K562 (cell line): ENCODE data around the gene ACTR1B.

Experiments
- CTCF ChIP-seq, 3 experiments: IDR thresholded peaks in 2 of 3; conservative IDR thresholded peaks in 1 of 3; 2 replicates each; pipeline ENCODE4 v1.5.1; 2011 to 2012; ENCODE audit warnings: low read length in 3 of 3, mild to moderate bottlenecking in 3 of 3, control low read depth in 2 of 3, improper control_type of control experiment in 1 of 3, inconsistent platforms in 1 of 3, low read depth in 1 of 3, mixed read lengths in 1 of 3, moderate library complexity in 1 of 3; ENCODE audit not compliant: insufficient read depth in 2 of 3
- HMG20A ChIP-seq: fragments of 450-650 bp; formaldehyde crosslinking; conservative IDR thresholded peaks from 2 replicates; pipeline ENCODE4 v1.4.0; 2020; ENCODE audit warnings: mild to moderate bottlenecking, mixed read lengths
- ZNF79 ChIP-seq: fragments of 250-450 bp; sonication (Bioruptor Pico); IDR thresholded peaks from 2 replicates; pipeline ENCODE4 v1.4.0; 2020; ENCODE audit warnings: low read depth, mild to moderate bottlenecking, moderate library complexity

- no peak for TF ChIP-seq ZNF79
- TF ChIP-seq CTCF (IDR thresholded peaks at IDR 0.05 in 2 of 3, conservative IDR thresholded peaks at IDR 0.05 in 1 of 3; ENCODE audit: insufficient read depth in 2 of 3, low read depth in 1 of 3, low read length in 3 of 3) = peak; percentile 56 to 71 (median 69)
- no peak for TF ChIP-seq HMG20A (CRISPR knock-in tag)
Measured at GRCh38 chr2:97663962-97664635, at the start of gene ACTR1B.
